ENCODE measurements around the gene DYNLT2.

Gene DYNLT2

DNA sequence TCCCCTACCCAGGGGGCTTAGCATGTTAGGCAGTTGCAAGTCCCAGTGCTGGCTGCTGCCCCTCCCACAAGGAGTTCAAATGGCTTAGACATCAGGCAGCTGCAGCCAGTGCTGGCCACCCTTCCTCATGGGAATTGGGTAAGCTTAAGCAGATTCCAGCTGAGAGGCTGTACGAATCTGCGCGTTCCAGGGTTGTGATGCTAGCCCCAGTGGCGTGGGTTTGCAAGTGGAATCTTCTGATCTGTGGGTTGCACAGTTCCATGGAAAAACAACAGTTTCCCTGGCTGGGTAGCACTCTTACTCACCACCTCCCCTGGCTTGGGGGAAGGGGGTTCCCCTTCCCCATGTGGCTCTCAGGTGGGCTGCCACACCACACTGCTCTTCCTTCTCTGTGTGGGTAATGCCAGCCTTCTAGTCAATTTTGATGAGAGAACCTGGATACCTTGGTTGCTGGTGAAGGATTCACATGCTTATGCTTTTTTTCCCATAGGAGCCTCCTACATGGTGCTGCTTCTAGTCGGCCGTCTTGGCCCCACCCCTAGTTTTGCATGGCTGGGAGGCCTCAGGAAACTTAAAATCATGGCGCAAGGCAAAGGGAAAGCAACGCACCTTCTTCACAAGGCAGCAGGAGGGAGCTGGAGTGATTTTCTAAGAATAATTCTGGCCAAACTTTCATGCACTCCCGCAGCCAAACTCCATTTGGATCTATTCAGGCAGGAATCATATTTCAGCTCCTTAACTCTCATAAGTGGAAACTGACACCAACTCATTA, 13.0 kb downstream of the DYNLT2 start:
- ATAC-seq (peak; percentile 79), DNase-seq (peak; percentile 34)

GRCh38 chr6:169729961-169730360, 21.4 kb downstream of the DYNLT2 start:
- DNase-seq (no peak), ATAC-seq (no peak)

- DNase-seq = no peak
- no peak for ATAC-seq
Observed at GRCh38 chr6:169726963-169727362, 24.4 kb downstream of the DYNLT2 start.

GRCh38 chr6:169726049-169726400, 25.3 kb downstream of the DYNLT2 start:
- DNase-seq = no peak
- no peak for ATAC-seq

DNA sequence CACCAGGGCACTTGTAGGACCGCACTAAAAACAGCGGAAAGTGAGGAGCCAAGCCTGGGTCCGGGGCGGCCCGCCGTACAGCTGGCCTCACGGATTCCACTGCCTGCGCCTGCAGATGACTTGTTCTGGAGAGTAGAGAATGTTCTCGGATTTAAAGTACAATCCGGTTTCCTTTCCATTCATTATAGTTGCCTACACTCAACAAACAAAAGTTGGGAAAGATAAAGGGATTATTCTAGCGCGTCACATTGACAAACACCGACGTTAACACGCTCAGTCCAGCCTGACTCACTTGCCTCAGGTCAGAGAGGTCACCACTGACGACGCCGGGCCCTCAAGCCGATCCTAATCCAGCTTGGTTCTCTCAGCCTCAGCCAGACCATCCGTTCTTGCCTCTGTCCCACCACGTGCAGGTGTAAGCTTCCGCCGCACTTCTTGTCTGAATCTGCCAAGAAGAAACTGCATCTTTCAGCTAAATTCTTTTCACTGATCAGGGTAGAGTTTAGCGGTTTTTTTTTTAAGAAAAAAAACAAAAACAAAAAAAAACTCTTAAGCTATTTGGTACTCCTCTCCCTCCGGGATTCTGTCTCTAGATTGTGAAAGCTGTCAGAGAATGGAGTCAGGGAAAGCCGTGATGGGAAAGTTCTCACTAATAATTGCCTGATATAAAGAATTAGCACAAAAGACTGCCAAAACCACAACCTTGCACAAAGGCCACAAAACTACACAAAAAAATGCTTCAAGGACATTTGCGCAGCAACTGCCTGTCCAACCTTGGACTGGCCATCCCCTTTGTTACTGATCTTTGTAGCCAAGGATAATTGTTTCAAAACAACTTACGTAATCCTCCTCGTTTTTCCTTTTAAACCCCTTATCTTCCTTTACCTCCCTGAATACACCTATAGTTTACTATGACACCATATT, 26.0 kb downstream of the DYNLT2 start:
- DNase-seq = peak; percentile 48

GRCh38 chr6:169724494-169725124, 26.8 kb downstream of the DYNLT2 start, which contains the start of gene PHF10:
TSS of gene PHF10 (minus strand) at chr6:169724500. CDS start at chr6:169723931, 569 bp downstream.
- peak; percentile 65 for ATAC-seq

More for the DNA sequence above, 26.0 kb downstream of the DYNLT2 start:
- peak; percentile 15 for ATAC-seq

DNA sequence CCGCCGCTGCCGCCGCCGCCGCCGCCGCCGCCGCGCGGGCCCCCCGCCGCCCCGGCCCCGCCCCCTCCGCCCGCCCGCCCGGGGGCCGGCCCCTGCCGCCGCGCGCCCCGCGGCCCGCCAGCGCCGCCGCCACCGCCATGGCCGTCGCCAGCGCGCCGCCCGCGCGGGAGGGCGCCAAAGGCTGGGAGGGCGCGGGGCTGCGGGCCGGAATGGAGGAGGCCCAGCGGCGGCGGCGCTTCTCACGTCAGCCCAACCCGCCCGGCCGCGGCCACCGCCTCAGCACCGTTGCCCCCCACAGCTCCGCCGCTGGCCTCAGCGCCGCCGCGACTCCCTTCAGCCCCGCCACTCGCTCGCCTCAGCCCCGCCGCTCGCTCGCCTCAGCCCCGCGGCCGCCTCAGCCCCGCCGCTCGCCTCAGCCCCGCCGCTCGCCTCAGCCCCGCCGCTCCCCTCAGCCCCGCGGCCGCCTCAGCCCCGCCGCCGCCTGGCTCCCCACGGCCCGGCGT, 27.3 kb downstream of the DYNLT2 start:
- peak; percentile 51 for DNase-seq
- peak; percentile 48 for ATAC-seq

More at GRCh38 chr6:169724494-169725124, 26.8 kb downstream of the DYNLT2 start, which contains the start of gene PHF10:
- peak; percentile 80 for DNase-seq

GRCh38 chr6:169723200-169723909, 28.0 kb downstream of the DYNLT2 start:
- ATAC-seq (peak; percentile 34), DNase-seq (peak; percentile 70)

DNA sequence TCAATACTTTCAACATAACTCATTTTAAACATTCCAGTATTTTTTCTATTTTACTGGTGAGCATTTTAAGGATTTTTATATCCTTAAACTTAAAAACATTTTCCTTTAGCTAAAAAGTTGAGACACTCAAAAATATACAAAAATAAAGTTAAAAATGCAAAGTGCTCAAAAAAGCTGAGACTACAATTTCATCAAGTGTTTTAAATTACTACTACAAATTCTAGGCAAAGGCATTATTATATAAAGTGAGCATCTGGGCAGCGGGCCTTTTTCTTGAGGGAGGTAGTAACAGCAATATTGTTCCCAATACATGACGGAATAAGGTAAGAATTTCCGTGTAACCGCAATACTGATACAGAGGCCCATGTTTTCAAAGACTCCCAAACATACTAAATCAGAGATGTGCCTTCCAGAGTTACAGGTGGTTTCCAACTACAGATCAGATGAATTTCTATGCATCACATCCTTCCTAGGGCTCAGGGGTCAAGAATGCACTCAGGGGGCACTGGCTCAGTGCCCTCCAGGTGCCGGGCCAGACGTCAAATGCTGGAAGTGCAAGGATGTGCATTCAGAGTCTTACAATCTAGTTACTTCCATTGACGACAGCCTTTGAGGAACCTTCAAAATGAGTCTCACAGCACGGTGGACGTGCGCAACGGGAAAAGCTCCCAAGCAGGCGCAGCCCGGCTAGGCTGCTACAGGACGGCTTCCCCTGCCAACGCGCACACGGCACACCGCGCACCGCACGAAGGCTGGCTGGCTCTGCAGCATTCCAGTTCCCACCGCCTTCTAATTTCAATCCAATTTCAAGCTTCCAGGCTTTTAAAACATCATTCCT, 28.8 kb downstream of the DYNLT2 start:
- peak; percentile 37 for ATAC-seq
- DNase-seq = peak; percentile 43

- no peak for DNase-seq
- ATAC-seq = no peak
Observed at GRCh38 chr6:169720207-169720855, 31.0 kb downstream of the DYNLT2 start.

GRCh38 chr6:169719117-169719516, 32.3 kb downstream of the DYNLT2 start:
- no peak for ATAC-seq

DNA sequence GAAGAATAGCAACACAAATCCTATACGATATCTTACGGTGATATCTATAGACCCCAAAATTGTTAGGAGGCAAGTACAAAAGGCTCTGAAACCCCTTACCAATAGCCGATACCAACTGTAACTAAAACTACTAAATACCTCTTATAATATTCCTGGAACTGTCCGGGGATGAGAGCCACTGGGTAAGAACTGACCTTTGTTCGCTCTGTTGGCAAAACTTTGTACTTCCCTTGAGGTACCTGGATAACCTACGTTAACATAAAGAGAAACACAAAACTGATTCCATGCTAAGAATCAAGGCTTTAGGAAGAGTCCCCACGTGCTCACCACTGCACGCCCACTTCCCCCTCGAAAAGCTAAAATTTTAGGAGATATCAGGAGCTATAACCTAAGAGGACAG, 36.8 kb downstream of the DYNLT2 start:
- ATAC-seq (no peak), DNase-seq (no peak)

More at GRCh38 chr6:169719117-169719516, 32.3 kb downstream of the DYNLT2 start:
- no peak for DNase-seq

GRCh38 chr6:169714178-169714577, 37.2 kb downstream of the DYNLT2 start:
- peak; percentile 61 for ATAC-seq
- no peak for DNase-seq

- ATAC-seq (no peak), DNase-seq (no peak)
Observed at GRCh38 chr6:169710009-169710408, 41.4 kb downstream of the DYNLT2 start.

GRCh38 chr6:169709293-169709692, 42.1 kb downstream of the DYNLT2 start:
- no peak for ATAC-seq
- DNase-seq = no peak

DNA sequence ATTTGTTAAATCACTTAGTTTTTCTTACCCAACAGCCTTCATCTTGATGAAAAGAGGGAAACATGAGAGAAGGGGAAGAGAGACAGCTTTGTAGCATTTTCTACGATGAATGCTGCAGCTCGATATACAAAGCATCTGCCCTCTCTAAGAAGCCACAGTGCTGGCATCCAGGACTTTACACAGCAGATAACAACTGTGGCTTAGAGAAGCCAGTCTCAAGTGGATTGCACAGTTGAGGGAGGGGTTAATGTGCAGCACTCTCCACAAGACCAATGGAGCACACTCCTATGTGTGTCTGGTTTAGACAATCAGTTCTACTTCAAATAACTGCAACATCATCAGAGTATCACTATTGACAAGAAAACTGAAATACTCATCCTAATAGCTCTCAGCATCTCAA, 43.6 kb downstream of the DYNLT2 start:
- no peak for ATAC-seq
- DNase-seq = no peak

- ATAC-seq (peak; percentile 1), DNase-seq (peak; percentile 50)
Observed at GRCh38 chr6:169702840-169703246, 48.5 kb downstream of the DYNLT2 start.

DNA sequence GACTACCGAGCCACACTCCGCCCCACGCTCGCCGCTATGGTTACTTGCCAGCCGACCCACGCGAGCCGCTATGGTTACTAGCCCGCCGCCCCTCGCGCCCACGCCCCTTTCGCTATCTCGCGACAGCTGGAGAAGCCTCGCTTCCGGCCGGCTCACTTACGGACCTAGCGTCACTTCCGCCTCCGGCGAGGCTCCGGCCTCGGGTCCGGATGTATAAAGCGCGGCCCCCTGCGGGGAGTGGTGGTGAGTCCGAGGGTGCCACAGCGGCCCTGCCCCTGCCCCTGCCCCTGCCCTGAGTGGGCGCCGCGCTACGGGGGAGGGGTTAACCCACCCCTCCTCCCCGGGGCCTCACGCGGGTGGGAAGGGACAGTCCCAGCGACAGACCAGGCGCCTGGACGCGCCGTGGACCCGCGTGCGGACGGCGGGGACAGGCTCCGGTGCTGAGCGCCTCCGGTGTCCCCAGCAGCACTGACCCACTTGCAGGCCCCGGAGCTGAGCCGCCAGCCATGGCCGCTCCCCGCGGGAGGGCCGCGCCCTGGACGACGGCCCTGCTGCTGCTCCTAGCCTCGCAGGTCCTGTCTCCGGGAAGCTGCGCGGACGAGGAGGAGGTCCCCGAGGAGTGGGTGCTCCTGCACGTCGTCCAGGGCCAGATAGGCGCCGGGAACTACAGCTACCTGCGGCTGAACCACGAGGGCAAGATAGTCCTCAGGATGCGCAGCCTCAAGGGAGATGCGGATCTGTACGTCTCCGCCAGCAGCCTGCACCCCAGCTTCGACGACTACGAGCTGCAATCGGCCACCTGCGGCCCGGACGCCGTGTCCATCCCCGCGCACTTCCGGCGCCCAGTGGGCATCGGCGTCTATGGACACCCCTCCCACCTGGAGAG, 49.2 kb downstream of the DYNLT2 start, which contains the start of the genes C6orf120 and WDR27:
Gene C6orf120, plus strand, starts transcription at position 173 of the 886 bp plus-strand sequence. Its CDS starts 334 bp downstream, at position 507.
Gene WDR27, minus strand, starts transcription at position 76 of the 886 bp plus-strand sequence. CDS start 13,024 bp downstream, outside the sequence.
- peak; percentile 98 for ATAC-seq
- peak; percentile 98 for DNase-seq
